Measurements from ENCODE around the gene CLCF1. TPM values are rescaled to one million over a fixed set of nuclear protein-coding genes. Genes with fewer than 3 reads are reported as not detected.

The CLCF1 gene
- total and polyA plus RNA-seq, 2 of the 13 experiments (the other 11 are each of a cell fraction or from before 2014, with no cell fraction given) = 0.49 to 0.78 TPM

DNA sequence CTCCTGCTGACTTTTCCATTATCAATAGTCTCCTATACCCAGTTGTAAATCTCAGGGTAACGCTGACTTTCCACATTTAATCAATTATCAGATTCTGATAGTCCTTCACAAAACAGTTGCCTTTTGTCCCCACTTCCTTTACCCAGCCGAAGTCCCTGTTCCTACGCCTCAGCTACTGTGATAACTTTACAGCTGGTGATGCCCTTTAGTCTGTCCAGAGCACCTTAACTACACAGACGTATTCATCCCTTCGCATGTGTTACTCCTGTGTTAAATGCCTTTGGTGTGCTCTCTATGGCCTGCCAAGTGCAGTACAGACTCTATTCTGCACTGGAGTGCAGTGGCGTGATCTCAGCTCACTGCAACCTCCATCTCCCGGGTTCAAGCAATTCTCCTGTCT, 49.9 kb downstream of the CLCF1 start (continued):
- TF ChIP-seq, protein P1, sequence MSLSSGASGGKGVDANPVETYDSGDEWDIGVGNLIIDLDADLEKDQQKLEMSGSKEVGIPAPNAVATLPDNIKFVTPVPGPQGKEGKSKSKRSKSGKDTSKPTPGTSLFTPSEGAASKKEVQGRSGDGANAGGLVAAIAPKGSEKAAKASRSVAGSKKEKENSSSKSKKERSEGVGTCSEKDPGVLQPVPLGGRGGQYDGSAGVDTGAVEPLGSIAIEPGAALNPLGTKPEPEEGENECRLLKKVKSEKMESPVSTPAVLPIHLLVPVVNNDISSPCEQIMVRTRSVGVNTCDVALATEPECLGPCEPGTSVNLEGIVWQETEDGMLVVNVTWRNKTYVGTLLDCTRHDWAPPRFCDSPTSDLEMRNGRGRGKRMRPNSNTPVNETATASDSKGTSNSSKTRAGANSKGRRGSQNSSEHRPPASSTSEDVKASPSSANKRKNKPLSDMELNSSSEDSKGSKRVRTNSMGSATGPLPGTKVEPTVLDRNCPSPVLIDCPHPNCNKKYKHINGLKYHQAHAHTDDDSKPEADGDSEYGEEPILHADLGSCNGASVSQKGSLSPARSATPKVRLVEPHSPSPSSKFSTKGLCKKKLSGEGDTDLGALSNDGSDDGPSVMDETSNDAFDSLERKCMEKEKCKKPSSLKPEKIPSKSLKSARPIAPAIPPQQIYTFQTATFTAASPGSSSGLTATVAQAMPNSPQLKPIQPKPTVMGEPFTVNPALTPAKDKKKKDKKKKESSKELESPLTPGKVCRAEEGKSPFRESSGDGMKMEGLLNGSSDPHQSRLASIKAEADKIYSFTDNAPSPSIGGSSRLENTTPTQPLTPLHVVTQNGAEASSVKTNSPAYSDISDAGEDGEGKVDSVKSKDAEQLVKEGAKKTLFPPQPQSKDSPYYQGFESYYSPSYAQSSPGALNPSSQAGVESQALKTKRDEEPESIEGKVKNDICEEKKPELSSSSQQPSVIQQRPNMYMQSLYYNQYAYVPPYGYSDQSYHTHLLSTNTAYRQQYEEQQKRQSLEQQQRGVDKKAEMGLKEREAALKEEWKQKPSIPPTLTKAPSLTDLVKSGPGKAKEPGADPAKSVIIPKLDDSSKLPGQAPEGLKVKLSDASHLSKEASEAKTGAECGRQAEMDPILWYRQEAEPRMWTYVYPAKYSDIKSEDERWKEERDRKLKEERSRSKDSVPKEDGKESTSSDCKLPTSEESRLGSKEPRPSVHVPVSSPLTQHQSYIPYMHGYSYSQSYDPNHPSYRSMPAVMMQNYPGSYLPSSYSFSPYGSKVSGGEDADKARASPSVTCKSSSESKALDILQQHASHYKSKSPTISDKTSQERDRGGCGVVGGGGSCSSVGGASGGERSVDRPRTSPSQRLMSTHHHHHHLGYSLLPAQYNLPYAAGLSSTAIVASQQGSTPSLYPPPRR (CRISPR knock-in tag; IDR thresholded peaks at IDR 0.05; ENCODE audit: borderline replicate concordance) = no peak
- TF ChIP-seq RAD21 (CRISPR knock-in tag; IDR thresholded peaks at IDR 0.05) (no peak), ZNF746 (CRISPR knock-in tag; IDR thresholded peaks at IDR 0.05) (no peak), ZNF34 (CRISPR knock-in tag; IDR thresholded peaks at IDR 0.05; ENCODE audit: borderline replicate concordance) (no peak)
- TF ChIP-seq, protein P2, sequence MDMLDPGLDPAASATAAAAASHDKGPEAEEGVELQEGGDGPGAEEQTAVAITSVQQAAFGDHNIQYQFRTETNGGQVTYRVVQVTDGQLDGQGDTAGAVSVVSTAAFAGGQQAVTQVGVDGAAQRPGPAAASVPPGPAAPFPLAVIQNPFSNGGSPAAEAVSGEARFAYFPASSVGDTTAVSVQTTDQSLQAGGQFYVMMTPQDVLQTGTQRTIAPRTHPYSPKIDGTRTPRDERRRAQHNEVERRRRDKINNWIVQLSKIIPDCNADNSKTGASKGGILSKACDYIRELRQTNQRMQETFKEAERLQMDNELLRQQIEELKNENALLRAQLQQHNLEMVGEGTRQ (IDR thresholded peaks at IDR 0.05; ENCODE audit: low read depth, low read length) = no peak
- TF ChIP-seq, protein P2 (CRISPR knock-in tag; IDR thresholded peaks at IDR 0.05; ENCODE audit: borderline replicate concordance) = no peak

DNA sequence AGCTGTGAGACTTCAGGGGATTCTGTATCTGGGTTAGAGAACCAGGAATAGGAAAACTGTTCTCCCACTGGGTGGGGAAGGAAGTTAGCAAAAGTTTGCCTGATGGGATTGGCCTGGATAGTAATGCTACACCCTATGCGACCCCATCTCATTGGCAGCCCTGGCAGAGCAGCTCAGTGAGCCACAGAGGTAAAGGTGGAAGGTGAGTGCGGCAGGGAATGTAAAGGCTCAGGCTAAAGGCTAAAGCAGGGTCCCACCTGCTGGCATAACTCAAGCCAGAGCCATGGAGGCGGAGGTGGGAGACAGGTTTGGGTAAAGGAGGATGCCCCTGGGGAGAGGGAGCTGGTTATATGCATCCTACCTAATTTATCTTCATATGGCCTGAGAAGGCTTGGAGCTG, 51.3 kb downstream of the CLCF1 start:
- BruUV-seq (replicated peaks) = no TSS peak
- in situ Hi-C loops (cut with HindIII; ENCODE audit: extremely low pct_ligation_motif_present, low pct_unique_long_range_greater_than_20kb) = no loop called here
- no peak for ATAC-seq
- Histone ChIP-seq H3K27me3 (ENCODE audit: control insufficient read depth in 1 of 2, insufficient read depth in 2 of 2, low read length in 2 of 2) (no peaks in the 10 kb centered on the region), H3K4me3 (replicated peaks in 1 of 3; ENCODE audit: insufficient read depth in 1 of 3, low read depth in 2 of 3, low read length in 3 of 3) (no peak overlapping the region), H3K36me3 (replicated peaks in 1 of 2; ENCODE audit: control insufficient read depth in 1 of 2, insufficient read depth in 2 of 2, low read length in 2 of 2) (no peaks in the 10 kb centered on the region), H2AFZ (ENCODE audit: low read length) (no peak overlapping the region), H3K79me2 (ENCODE audit: insufficient read depth, low read length) (no peaks in the 10 kb centered on the region), H3K4me1 (ENCODE audit: insufficient read depth, low read length) (peaks cover 10% of the 10 kb centered on the region), H3K4me2 (ENCODE audit: low read depth, low read length) (no peak overlapping the region), H3K9me3 (ENCODE audit: low read length) (no peaks in the 10 kb centered on the region), H4K20me1 (ENCODE audit: insufficient read depth, low read length) (no peaks in the 10 kb centered on the region), H3K27ac (ENCODE audit: extremely low read length, insufficient read depth, low read length) (no peak overlapping the region), H3K9ac (ENCODE audit: insufficient read depth, low read depth, low read length) (no peak overlapping the region)
- ChIA-PET CTCF (ENCODE audit: low intra/inter-chr PET ratio, low total read pairs) (no interaction called here), POLR2A (interaction anchor here (0.9 to 1.2 kb wide), 2 partner anchors 30 to 60 kb away, joined by 3 read pairs; no protein-coding TSS in a partner anchor)
- no peak for FAIRE-seq
- intact Hi-C loops (cut with micrococcal nuclease; ENCODE audit: unreplicated experiment) = no loop called here
- WGBS (ENCODE audit: low lambda C conversion rate) = 91% methylated on average over 3 of the region's 3 CpGs
- no peak for DNase-seq (ENCODE audit: low spot score)
- TF ChIP-seq HCFC1 (IDR thresholded peaks at IDR 0.05; ENCODE audit: low read depth, low read length) = no peak
- no peak for TF ChIP-seq ZNF446 (CRISPR knock-in tag; IDR thresholded peaks at IDR 0.05)
- TF ChIP-seq, protein P3, sequence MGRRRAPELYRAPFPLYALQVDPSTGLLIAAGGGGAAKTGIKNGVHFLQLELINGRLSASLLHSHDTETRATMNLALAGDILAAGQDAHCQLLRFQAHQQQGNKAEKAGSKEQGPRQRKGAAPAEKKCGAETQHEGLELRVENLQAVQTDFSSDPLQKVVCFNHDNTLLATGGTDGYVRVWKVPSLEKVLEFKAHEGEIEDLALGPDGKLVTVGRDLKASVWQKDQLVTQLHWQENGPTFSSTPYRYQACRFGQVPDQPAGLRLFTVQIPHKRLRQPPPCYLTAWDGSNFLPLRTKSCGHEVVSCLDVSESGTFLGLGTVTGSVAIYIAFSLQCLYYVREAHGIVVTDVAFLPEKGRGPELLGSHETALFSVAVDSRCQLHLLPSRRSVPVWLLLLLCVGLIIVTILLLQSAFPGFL (CRISPR knock-in tag; IDR thresholded peaks at IDR 0.05) = no peak
- TF ChIP-seq FOXO1 (CRISPR knock-in tag; IDR thresholded peaks at IDR 0.05) = no peak
- TF ChIP-seq, protein P4, sequence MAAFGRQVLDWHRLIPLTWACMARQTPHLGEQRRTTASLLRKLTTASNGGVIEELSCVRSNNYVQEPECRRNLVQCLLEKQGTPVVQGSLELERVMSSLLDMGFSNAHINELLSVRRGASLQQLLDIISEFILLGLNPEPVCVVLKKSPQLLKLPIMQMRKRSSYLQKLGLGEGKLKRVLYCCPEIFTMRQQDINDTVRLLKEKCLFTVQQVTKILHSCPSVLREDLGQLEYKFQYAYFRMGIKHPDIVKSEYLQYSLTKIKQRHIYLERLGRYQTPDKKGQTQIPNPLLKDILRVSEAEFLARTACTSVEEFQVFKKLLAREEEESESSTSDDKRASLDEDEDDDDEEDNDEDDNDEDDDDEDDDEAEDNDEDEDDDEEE (CRISPR knock-in tag; IDR thresholded peaks at IDR 0.05) = no peak
- TF ChIP-seq, protein P5, sequence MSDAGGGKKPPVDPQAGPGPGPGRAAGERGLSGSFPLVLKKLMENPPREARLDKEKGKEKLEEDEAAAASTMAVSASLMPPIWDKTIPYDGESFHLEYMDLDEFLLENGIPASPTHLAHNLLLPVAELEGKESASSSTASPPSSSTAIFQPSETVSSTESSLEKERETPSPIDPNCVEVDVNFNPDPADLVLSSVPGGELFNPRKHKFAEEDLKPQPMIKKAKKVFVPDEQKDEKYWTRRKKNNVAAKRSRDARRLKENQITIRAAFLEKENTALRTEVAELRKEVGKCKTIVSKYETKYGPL (CRISPR knock-in tag; IDR thresholded peaks at IDR 0.05) = no peak
- TF ChIP-seq RAD51 (IDR thresholded peaks at IDR 0.05; ENCODE audit: borderline replicate concordance) = no peak
- TF ChIP-seq SYNCRIP (IDR thresholded peaks at IDR 0.05; ENCODE audit: insufficient read depth, low read depth, low read length) = no peak

Data from HepG2 (cell line).